HL-60/S4 (cell line): ENCODE results near the gene SOX18.
"Not testable (repeated sequence)": the region's sequence is repeated elsewhere in the genome, so short reads cannot be mapped to it uniquely, and the experiment has no call there.

Source experiments
- in situ Hi-C: fragments of 300-500 bp; cut with MboI; formaldehyde crosslinking; loops from 2 replicates; pipeline ENCODE4 v1.14.3; 2022; ENCODE audit warnings: low sequenced_read_pairs

Gene SOX18

DNA sequence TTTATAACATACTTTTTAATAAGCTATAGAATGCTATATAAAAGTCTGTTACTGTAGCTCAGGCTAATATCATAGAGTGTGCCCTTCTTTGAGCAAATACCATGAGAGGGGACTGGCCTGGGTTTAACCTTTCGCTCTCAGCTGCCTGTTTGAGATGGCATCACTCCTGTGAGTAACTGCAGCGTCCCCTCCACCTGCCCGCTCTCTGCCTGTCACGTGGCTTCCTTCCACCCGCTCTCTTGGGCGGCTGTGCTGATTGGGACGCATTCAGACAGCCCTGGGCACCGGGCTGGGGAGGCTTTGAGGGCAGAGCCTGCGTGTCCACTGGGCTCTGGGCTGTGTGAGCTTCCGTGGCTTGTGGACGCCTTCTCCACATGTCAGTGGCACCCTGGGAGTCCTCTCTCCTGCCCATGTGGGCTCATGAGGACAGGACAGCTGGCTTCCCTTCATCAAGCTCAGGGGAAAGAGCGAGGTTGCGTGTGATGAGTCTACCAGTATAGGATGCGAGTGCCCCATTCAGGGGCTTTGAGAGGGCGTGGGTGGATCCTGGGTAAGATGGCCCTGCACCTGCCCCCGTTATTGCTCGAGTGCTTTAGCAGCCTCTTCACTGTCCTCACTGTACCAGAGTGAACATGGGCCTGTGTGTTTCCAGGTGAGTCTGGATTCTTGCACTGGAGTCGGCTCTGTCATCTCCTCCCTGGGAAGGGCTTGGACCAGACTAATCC is 24.2 kb downstream of the SOX18 start:
- in situ Hi-C loops: no loop called here

DNA sequence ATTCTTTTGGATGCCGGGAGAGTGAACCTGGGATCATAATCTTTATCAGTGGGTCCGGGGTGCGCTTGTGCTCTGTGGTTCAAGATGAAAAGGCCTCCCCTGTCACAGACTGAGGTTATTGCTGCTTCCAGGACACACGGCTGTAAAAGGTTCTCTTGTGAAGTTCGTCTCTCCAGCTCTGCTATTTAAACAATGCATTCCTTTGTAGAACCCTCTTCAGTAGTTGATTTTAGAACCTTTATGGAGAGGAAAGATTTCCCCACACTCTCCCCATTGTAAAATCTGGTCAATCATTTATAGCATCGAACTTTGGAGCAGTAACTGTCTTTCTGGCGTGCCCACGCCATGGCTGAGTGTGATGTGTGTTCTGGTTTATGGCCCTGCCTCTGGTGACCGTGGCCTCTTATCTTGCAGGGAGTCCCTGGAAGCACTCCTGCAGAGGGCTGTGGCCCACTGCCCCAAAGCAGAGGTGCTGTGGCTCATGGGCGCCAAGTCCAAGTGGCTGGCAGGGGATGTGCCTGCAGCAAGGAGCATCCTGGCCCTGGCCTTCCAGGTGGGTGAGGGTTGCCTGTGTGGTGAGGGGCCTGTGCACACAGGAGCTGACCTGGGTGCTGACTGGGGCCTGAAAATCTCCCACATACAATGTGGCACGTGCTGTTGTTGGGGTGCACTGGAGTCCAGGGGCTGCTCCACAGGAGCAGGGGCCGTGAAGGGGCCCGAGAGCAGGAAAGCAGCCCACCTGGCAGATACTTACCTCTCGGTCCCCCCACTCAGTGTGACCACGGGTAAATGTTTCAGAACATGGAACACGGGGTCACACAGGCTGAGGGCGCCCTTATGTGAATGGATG is 25.1 kb downstream of the SOX18 start:
- in situ Hi-C loops: no loop called here

DNA sequence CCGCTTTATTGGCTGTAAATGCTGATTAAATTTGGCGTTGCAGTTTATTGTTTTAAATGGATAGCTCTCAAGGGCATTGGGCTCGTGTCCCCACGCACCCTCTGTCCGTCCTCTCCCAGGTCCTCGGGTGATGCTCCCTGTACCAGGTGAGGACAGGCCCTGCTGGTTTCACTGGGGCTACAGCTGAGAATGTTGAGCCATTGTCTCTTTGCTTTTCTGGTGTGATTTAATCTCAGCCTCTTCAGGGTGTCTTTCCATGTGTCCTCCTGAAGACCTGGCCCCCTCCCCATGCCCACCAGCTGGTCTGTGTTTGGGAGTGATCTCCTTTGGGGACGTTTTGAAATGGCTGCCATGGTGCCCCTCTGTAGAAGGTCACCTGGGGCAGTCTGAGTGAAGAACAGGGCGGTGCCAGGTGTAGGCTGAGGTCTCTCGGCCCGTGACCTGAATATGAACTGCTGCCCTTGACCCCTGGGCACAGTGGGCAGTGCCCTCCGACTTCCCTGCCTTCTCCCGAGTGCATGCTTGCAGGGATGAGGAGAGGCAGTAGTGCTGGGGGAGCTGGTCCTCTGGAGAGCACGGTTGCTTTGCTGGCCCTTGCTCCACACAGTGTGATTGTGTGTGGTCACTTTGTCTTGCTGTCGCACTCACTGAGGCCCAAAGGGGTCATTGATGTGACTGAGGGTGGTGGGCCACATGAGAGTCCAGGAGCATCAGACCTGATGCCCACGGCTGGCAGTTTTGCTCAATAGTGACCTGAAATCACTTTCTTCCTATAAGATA is 25.9 kb downstream of the SOX18 start:
- in situ Hi-C loops: no loop called here

DNA sequence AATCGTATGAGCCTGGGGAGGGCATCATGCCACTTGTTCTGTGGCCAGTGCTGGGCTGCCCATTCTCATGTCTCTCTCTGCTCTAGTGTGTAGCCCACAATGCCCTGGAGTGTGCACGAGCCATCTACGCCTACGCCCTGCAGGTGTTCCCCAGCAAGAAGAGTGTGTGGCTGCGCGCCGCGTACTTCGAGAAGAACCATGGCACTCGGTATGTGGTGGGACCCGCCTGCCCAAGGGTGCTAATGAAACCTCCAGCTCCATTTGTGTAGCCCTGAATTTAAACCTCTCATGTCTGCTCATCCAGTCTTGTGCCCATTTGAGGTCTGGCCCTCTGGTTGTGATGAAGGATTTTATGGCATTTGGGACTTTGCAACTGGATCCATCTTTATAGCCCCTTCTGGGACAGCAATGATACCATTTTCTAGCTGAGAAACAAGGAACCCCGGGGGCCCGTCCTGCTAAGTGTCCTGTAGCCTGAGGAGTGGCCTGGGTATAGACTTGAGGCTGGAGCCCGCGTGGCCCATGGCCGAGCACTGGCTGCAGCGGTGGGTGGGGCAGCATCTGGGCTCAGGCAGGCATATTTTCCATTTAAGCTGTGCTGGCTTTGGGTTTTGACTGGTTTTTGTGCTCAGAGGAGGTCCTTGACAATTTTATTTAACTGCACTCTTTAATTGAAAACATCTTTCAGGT is 26.6 kb downstream of the SOX18 start:
- in situ Hi-C loops: no loop called here

DNA sequence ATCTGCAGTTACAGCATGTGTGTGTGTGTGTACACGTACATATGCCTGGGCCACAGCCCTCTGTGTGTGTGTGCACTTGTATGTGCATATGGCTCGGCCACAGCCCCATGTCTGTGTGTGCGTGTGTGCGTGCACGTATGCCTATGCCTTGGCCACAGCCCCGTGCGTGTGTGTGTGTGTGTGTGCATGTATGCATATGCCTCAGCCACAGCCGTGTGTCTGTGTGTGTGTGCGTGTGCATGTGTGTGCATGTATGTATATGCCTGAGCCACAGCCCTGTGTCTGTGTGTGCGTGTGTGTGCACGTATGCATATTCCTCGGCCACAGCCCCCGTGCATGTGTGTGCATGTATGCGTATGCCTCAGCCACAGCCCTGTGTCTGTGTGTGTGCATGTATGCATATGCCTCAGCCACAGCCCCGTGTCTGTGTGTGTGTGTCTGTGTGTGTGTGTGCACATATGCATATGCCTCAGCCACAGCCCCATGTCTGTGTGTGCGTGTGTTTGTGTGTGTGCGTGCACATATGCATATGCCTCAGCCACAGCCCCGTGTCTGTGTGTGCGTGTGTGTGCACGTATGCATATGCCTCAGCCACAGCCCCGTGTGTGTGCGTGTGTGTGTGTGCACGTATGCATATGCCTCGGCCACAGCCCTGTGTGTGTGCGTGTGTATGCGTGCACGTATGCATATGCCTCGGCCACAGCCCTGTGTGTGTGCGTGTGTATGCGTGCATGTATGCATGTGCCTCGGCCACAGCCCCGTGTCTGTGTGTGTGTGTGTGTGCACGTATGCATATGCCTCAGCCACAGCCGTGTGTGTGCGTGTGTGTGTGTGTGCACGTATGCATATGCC is 28.1 kb downstream of the SOX18 start:
- in situ Hi-C loops: no loop called here

DNA sequence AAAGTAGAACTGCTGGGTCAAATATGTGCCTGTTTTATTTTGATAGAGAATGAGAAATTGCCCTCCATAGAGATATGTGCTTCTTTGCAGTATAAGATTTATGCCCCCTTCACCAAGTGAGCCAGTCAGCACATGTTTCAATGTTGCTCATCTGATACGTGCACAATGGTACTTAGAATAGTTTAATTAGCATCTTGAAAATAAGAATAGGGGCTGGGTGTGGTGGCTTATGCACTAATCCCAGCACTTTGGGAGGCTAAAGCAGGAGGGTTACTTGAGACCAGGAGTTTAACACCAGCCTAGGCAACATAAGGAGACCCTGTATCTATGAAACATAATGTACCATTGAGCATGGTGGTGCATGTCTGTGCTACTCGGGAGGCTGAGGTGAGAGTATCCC is 33.8 kb downstream of the SOX18 start:
- in situ Hi-C loops: no loop called here

DNA sequence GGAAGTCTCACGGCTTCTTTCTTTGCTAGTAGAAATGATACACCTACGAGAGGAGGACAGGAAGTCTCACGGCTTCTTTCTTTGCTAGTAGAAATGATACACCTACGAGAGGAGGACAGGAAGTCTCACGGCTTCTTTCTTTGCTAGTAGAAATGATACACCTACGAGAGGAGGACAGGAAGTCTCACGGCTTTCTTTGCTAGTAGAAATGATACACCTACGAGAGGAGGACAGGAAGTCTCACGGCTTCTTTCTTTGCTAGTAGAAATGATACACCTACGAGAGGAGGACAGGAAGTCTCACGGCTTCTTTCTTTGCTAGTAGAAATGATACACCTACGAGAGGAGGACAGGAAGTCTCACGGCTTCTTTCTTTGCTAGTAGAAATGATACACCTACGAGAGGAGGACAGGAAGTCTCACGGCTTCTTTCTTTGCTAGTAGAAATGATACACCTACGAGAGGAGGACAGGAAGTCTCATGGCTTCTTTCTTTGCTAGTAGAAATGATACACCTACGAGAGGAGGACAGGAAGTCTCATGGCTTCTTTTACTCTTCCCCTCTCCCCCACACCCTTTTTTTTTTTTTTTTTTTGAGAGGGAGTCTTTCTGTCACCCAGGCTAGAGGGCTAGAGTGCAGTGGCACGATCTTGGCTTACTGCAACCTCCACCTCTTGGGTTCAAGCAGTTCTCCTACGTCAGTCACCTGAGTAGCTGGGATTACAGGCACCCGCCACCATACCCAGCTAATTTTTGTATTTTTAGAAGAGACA is 36.9 kb downstream of the SOX18 start:
- in situ Hi-C loops: not testable (repeated sequence)

DNA sequence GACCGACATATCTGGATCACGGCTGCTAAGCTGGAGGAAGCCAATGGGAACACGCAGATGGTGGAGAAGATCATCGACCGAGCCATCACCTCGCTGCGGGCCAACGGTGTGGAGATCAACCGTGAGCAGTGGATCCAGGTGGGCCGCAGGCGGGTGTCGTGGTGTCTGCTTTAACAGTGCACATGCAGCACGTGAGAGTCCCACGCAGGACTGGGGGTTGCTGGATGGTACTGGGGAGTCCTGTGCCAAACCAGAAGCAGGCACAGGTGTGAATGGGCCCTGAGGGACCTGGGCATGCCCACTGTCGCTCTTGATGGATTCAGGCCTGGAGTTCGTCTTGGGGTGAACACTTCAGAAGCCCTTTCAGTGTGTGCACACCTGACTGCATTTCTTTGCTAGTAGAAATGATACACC is 38.1 kb downstream of the SOX18 start:
- in situ Hi-C loops: no loop called here

DNA sequence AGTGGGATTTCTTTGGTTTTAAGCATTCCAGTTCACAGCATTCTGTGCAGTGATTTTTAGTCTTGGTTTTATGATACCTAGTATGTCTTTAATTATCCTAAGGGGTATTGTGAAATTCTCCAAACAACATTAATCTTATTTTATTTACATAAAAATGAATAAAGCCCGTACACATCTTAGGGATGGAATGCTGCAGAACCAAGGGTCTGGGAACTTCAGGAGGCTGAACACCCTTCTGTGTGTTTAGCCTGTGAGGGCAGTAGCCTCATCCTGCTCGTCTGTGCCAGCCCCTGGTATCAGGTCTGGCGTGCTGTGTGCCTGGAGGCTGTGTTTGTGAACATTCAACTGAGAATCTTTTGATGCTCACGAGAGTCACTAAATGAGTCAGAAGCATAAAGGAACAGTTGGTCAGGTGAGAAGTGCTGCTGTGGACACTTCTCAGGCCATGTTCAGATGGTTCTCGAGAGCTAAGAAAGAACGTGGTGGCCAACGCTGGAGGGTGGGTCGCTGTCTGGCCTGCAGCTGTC is 38.7 kb downstream of the SOX18 start:
- in situ Hi-C loops: no loop called here

DNA sequence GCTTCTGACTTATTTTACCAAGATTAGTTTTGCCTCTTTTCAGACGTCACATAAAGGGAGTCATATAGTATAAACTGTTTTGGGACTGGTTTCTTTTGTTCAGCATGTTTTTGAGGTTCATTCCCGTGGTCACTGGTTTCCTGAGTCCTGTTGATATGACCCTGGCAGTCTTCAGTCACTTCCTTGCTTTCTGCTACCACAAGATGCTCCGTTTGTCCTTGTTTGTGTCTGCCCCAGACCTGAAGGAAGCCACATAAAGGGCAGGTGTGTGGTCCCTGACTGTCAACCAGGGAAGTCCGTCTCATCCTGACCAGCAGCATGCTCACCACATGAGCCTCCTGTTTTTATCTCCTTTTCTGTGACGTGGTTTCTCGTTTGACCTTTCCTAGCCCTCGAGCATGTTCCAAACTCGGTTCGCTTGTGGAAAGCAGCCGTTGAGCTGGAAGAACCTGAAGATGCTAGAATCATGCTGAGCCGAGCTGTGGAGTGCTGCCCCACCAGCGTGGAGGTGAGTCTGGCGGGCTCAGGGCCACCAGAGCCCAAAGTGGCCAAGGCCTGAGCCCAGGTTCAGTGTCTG is 39.5 kb downstream of the SOX18 start:
- in situ Hi-C loops: no loop called here

DNA sequence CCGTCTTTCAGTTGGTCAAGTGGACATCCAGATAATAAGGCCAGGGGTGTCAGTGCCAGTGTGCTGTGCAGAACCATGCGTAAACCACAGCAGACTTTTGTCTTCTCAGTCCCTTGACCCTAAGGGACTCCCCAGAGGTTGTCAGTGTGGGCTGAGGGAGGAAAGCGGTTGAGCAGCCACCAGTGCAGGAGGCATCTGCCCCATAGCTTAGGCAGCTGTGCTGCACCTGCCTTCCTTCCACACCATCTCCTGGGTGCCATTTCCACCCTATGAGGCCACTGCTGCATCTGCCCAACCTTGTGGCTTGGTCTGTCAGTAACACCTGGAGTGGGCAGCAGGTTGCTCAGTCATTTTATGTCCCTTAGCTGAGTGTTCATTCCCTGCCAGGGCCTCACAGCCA is 42.5 kb downstream of the SOX18 start:
- in situ Hi-C loops: no loop called here

DNA sequence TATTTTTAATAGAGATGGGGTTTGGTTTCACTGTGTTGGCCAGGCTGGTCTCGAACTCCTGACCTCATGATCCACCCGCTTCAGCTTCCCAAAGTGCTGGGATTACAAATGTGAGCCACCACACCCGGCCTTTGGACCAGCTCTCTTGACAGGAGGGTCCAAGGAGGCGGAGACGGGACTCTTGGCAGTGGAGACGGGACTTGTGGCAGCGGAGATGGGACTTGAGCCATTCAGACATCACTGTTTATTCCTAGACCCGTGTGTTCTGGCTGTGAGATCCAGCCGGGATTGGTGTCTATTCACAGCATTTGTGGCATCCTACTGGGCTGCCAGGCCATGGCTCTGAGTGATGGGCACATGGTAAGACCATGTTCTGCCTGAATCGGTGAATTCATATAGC is 42.9 kb downstream of the SOX18 start:
- in situ Hi-C loops: no loop called here

DNA sequence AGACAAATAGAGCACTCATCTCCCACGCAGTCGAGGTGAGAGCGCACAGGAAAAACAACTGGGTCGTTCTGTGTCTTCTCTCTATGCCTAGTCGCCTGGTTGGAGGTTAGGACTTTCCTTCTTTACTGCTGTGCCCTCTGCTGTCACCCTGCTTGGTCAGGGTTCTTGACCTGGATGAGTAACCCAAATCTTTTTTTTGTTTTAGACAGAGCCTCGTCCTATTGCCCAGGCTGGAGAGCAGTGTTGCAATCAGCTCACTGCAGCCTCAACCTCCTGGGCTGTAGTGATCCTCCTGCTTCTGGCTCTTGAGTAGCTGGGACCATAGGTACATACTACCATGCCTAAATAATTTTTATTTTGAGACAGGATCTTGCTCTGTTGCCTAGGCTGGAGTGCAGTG is 44.0 kb downstream of the SOX18 start:
- in situ Hi-C loops: no loop called here

DNA sequence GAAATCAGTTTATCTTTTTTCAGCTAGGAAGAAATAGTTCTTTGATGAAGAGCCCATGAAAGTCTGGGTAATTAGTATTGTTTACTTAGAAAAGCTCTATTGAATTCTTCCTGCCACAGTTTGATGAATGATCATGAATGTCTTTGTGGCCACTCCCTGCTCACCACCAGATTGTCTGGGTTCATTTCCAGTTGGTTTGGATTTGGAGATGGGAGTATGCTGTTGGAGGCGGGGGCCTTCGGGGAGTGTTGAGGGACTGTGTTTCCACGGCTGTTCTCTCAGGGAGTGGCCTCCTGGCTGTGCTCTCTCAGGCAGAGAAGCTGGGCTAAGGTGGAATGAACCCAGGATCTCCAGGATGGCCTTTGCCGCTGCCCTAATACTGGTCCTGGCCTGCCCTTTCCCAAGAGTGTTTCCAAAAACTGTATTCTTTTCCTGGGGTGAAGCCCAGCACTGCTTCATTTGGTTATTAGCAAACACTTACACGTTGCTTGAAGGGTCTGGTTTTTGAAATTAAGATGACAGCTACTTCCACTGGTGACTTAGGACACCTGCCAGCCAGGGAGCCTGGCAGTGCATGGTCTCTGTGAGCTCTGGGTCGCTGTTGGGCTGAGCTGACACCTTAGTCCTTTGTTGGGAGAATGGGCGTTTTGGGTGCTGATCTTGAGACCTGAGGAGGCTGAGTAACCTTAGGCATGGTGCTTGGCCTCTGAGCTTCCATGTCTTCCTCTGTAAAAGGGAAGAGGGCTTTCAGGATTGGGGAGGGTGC is 45.3 kb downstream of the SOX18 start:
- in situ Hi-C loops: no loop called here

DNA sequence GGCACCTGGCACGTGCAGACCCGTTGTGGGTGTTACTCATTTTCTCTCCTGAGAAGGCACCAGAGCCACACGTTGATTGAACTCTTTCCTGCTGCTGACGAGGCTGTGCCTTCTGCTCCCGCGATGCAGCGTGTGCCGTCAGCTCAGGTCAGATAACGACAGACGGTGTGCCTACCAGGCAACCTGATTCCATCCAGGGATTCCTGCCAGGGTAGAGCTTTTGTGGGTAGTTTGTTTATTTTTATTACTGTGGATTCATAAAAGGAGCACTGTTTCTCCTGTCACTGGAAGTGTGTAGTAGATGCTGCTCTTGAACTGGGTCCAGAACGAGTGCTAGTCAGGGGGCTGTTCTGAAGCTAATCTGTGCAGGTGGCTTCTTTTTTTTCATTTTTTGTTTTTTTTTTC is 47.8 kb downstream of the SOX18 start:
- in situ Hi-C loops: no loop called here

DNA sequence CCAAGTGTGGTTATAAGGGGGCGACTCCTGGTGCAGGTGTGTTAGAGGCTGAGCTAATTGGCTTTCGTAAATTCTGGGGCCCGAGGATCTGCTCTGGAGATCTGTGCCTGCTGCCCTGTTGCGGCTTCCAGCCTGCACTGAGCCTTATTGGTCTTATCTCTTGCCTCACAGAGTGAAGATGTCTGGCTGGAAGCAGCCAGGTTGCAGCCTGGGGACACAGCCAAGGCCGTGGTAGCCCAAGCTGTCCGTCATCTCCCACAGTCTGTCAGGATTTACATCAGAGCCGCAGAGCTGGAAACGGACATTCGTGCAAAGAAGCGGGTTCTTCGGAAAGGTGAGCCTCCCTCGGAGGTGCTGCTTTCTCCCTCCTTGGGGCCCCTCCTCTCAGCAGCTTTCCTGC is 48.5 kb downstream of the SOX18 start:
- in situ Hi-C loops: no loop called here
